Measurements from ENCODE around the gene POP5. TPM values are rescaled to one million over a fixed set of nuclear protein-coding genes. Genes with fewer than 3 reads are reported as not detected.

The POP5 gene
- total and polyA plus RNA-seq, 2 of the 4 experiments (the other 2 are of a cell fraction), result 69.5 to 99.4 TPM

- Histone ChIP-seq H3K4me1 (ENCODE audit: control insufficient read depth, insufficient read depth, low read length) (no peaks in the 10 kb centered on the region), H3K18ac (ENCODE audit: low read depth, low read length) (no peak overlapping the region), H2AK9ac (replicated peaks; ENCODE audit: low read depth, low read length, poor library complexity) (no peak overlapping the region), H3K9me3 (ENCODE audit: control insufficient read depth, insufficient read depth, low read length) (no peaks in the 10 kb centered on the region), H3K9ac (ENCODE audit: low read depth, low read length) (no peak overlapping the region), H3K9me1 (ENCODE audit: insufficient read depth, low read length) (no peaks in the 10 kb centered on the region), H4K5ac (ENCODE audit: low read depth, low read length) (no peak overlapping the region), H2BK15ac (ENCODE audit: low read depth, low read length) (no peak overlapping the region), H4K8ac (ENCODE audit: low read depth in 2 of 2, low read length in 2 of 2) (no peak overlapping the region), H2AFZ (replicated peaks; ENCODE audit: low read length, poor library complexity) (no peak overlapping the region), H3K14ac (replicated peaks; ENCODE audit: low read depth, low read length) (no peak overlapping the region), H2BK5ac (ENCODE audit: low read depth, low read length, poor library complexity, severe bottlenecking) (no peak overlapping the region), H2BK120ac (ENCODE audit: low read depth, low read length) (no peak overlapping the region), H2BK20ac (ENCODE audit: low read depth, low read length) (no peak overlapping the region), H3K36me3 (ENCODE audit: control insufficient read depth, insufficient read depth, low read length) (no peaks in the 10 kb centered on the region), H4K91ac (ENCODE audit: insufficient read depth, low read depth, low read length) (no peak overlapping the region), H3K23ac (ENCODE audit: low read depth, low read length) (no peak overlapping the region), H3K56ac (ENCODE audit: extremely low read depth, insufficient read depth, low read length) (no peak overlapping the region), H3K79me1 (ENCODE audit: low read depth in 1 of 2, low read length in 2 of 2) (no peaks in the 10 kb centered on the region), H4K20me1 (ENCODE audit: insufficient read depth, low read length) (no peaks in the 10 kb centered on the region), H3K4me3 (ENCODE audit: insufficient read depth, low read depth, low read length) (no peak overlapping the region), H3K27ac (ENCODE audit: insufficient read depth, low read length) (no peak overlapping the region), H3K4ac (ENCODE audit: low read depth, low read length) (no peak overlapping the region), H3K4me2 (ENCODE audit: low read depth, low read length) (no peak overlapping the region), H2AK5ac (ENCODE audit: low read depth, low read length) (no peak overlapping the region), H3K27me3 (ENCODE audit: control insufficient read depth, insufficient read depth, low read length) (peaks cover 30% of the 10 kb centered on the region)
- DNase-seq (no peak), ATAC-seq (ENCODE audit: low read depth) (no peak)
- TF ChIP-seq POLR2A (IDR thresholded peaks at IDR 0.05; ENCODE audit: low read depth, low read length) (no peak), USF2 (IDR thresholded peaks at IDR 0.05; ENCODE audit: low read depth, low read length) (no peak), BHLHE40 (IDR thresholded peaks at IDR 0.05; ENCODE audit: low read depth, low read length) (no peak), NFE2L2 (IDR thresholded peaks at IDR 0.05; ENCODE audit: low read depth, low read length) (no peak), CHD1 (IDR thresholded peaks at IDR 0.05; ENCODE audit: low read depth, low read length) (no peak), CEBPB (IDR thresholded peaks at IDR 0.05; ENCODE audit: low read depth, low read length) (no peak), SMC3 (IDR thresholded peaks at IDR 0.05; ENCODE audit: low read depth, low read length) (no peak), MAZ (IDR thresholded peaks at IDR 0.05; ENCODE audit: borderline replicate concordance, low read depth, low read length) (no peak), ELK1 (IDR thresholded peaks at IDR 0.05; ENCODE audit: borderline replicate concordance, low read depth, low read length) (no peak), FOS (IDR thresholded peaks at IDR 0.05; ENCODE audit: low read depth, low read length) (no peak), MAFK (IDR thresholded peaks at IDR 0.05; ENCODE audit: low read depth, low read length) (no peak), RCOR1 (IDR thresholded peaks at IDR 0.05; ENCODE audit: insufficient replicate concordance, low read length) (no peak), RFX5 (IDR thresholded peaks at IDR 0.05; ENCODE audit: low read depth, low read length) (no peak)
- no TSS peak for BruUV-seq (replicated peaks)
- intact Hi-C loops (cut with micrococcal nuclease) (no loop called here), dilution Hi-C loops (cut with HindIII; ENCODE audit: low sequenced_read_pairs, unreplicated experiment) (no loop called here), in situ Hi-C loops (cut with MboI; ENCODE audit: low sequenced_read_pairs) (no loop called here)
- POLR2A ChIA-PET (ENCODE audit: unreplicated experiment), result no interaction called here
- 14% methylated on average over 1 of the region's 4 CpGs; no CpG with 5 or more reads in 1 of the 2 experiments for WGBS, 2 experiments (ENCODE audit: extremely low coverage in 2 of 2, insufficient read length in 1 of 2)
- CTCF ChIA-PET, result no interaction called here
These were observed 29.4 kb upstream of the POP5 start for GRCh38 chr12:120610560-120610959.

Data from IMR-90 (cell line).